NCI-H146 (cell line): Measurements from ENCODE around the gene COASY.

Experiments
- DNase-seq: peaks from one replicate; lab custom pipeline; 2025; lab: John Stamatoyannopoulos, UW

Gene COASY

DNA sequence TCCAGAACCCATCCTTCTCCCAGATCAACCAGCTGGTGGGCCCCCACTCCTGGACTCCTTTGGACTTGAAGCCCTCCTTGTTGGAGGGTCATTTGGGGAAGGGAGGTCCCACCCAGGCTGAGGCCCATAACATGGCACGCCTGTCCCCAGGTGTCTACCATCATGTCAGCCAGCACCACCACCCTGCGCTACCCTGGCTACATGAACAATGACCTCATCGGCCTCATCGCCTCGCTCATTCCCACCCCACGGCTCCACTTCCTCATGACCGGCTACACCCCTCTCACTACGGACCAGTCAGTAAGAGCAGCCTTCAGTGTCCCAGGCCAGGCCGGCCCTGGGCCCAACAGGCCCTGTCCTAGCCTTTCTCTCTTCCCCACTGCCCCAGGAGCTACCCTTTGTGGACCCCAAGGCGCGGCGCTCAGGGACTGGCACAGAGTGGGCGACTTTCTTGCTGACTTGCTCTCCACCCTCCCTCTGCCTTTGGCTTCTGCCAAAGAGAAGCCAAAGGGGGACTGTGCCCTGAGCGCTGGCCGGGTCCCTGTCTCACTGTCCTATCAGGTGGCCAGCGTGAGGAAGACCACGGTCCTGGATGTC is 51.8 kb downstream of the COASY start:
- no peak for DNase-seq
